ENCODE data around the gene TUBB. TPM values are rescaled to one million over a fixed set of nuclear protein-coding genes. Genes with fewer than 3 reads are reported as not detected.
"Not testable (repeated sequence)": the region's sequence is repeated elsewhere in the genome, so short reads cannot be mapped to it uniquely, and the experiment has no call there.

Gene TUBB
- total and polyA plus RNA-seq, 3 experiments from 2014 or later: 136 to 1,639 (median 1,610) TPM

DNA sequence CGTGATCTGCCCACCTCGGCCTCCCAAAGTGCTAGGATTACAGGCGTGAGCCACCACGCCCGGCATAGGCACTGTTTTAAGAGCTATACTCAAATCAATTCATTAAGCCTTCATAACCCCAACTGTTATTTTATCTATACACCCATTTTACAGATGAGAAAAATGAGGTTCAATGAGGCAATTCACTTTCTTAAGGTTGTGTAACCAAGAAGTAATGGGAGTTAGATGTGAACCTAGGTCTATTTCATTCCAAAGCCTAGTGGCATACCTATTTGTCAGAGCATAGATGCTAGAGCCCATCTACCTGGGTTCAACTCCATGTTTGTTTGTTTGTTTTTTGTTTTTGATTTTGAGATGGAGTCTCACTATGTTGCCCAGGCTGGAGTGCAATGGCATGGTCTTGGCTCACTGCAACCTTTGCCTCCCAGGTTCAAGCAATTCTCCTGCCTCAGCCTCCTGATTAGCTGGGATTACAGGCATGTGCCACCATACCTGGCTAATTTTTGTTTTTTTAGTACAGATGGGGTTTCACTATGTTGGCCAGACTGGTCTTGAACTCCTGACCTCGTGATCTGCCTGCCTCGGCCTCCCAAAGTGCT is 36.4 kb downstream of the TUBB start:
- CTCF ChIA-PET: interaction anchor here (1.6 kb wide), 1 partner anchor 10 kb away, joined by 3 read pairs; no protein-coding TSS in a partner anchor
- H3K4me3 Mint-ChIP-seq; H3K4me3 ChIP-seq (ENCODE audit: low read length); H3K27me3 Mint-ChIP-seq; H3K4me1 Mint-ChIP-seq; H3K9me3 ChIP-seq (ENCODE audit: low read length); H3K9me3 Mint-ChIP-seq; H3K4me1 ChIP-seq (ENCODE audit: insufficient read depth, low read length); DNase-seq; H3K36me3 ChIP-seq (ENCODE audit: insufficient read depth, low read length); H3K27ac ChIP-seq (ENCODE audit: low read depth, low read length); H3K27me3 ChIP-seq (ENCODE audit: insufficient read depth, low read length, poor library complexity, severe bottlenecking); H3K36me3 Mint-ChIP-seq; POLR2A ChIA-PET: not testable (repeated sequence)
- H3K27ac Mint-ChIP-seq: peak overlapping the region in 1 of 8 donors; percentile 72

- CTCF ChIA-PET: interaction anchor here (1.6 kb wide), 1 partner anchor 11 kb away, joined by 3 read pairs; no protein-coding TSS in a partner anchor
- H3K36me3 Mint-ChIP-seq: peaks cover 0 to 1% (median 0%) of the 10 kb centered on the region in 3 donors
- no peak overlapping the region for H3K4me3 Mint-ChIP-seq
- H3K27ac Mint-ChIP-seq: peak overlapping the region in 1 of 8 donors; percentile 66
- H3K36me3 ChIP-seq (ENCODE audit: insufficient read depth, low read length): no peaks in the 10 kb centered on the region
- H3K27me3 ChIP-seq (ENCODE audit: insufficient read depth, low read length, poor library complexity, severe bottlenecking): no peaks in the 10 kb centered on the region
- peaks cover 0 to 3% of the 10 kb centered on the region in 2 donors for H3K27me3 Mint-ChIP-seq
- H3K27ac ChIP-seq (ENCODE audit: low read depth, low read length): no peak overlapping the region
- H3K9me3 Mint-ChIP-seq: no peaks in the 10 kb centered on the region
- no peaks in the 10 kb centered on the region for H3K4me1 ChIP-seq (ENCODE audit: insufficient read depth, low read length)
- H3K4me3 ChIP-seq (ENCODE audit: low read length): no peak overlapping the region
- POLR2A ChIA-PET: no interaction called here
- no peaks in the 10 kb centered on the region for H3K9me3 ChIP-seq (ENCODE audit: low read length)
- DNase-seq: no peak
- peaks cover 3 to 6% (median 5%) of the 10 kb centered on the region in 3 donors for H3K4me1 Mint-ChIP-seq
Observed at GRCh38 chr6:30757261-30757904, 37.2 kb downstream of the TUBB start.

DNA sequence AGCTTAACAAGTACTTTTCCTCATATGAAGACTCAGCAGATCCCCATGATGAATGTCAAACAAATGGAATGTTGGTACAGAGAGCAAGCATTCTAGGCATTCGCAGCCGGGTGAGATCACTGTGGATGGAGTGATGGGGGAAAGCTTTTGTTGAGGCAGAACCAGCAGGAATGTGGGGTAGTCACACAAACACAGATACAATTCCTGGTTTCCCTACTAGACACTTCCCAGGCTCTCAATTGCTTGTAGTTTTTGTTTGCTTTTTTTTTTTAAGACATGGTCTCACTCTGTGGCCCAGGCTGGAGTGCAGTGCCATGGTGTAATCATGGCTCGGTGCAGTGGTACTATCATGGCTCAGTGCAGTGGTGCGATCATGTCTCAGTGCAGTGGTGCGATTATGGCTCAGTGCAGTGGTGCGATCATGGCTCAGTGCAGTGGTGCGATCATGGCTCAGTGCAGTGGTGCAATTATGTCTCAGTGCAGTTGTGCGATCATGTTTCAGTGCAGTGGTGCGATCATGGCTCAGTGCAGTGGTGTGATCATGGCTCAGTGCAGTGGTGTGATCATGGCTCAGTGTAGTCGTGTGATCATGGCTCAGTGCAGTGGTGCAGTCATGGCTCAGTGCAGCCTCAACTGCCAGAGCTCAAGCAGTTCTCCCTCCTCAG is 39.6 kb downstream of the TUBB start:
- Mint-ChIP-seq H3K27me3 (peaks cover 0 to 3% of the 10 kb centered on the region in 2 donors), H3K4me3 (no peak overlapping the region), H3K9me3 (peaks cover 0 to 2% (median 0%) of the 10 kb centered on the region in 5 donors), H3K27ac (no peak overlapping the region), H3K36me3 (peaks cover 0 to 1% (median 0%) of the 10 kb centered on the region in 3 donors), H3K4me1 (peaks cover 13 to 21% (median 19%) of the 10 kb centered on the region in 3 donors)
- H3K36me3 ChIP-seq (ENCODE audit: insufficient read depth, low read length): no peaks in the 10 kb centered on the region
- ChIA-PET CTCF (interaction anchor here (1.2 kb wide), 1 partner anchor 15 kb away, joined by 3 read pairs; the partner anchor contains the start of gene IER3), POLR2A (interaction anchor here (0.6 kb wide), 1 partner anchor 19 kb away, joined by 3 read pairs; no protein-coding TSS in a partner anchor)
- no peak overlapping the region for H3K4me3 ChIP-seq (ENCODE audit: low read length)
- H3K4me1 ChIP-seq (ENCODE audit: insufficient read depth, low read length): peaks cover 12% of the 10 kb centered on the region
- no peak overlapping the region for H3K27ac ChIP-seq (ENCODE audit: low read depth, low read length)
- no peak for DNase-seq
- no peaks in the 10 kb centered on the region for H3K9me3 ChIP-seq (ENCODE audit: low read length)
- H3K27me3 ChIP-seq (ENCODE audit: insufficient read depth, low read length, poor library complexity, severe bottlenecking): no peaks in the 10 kb centered on the region

DNA sequence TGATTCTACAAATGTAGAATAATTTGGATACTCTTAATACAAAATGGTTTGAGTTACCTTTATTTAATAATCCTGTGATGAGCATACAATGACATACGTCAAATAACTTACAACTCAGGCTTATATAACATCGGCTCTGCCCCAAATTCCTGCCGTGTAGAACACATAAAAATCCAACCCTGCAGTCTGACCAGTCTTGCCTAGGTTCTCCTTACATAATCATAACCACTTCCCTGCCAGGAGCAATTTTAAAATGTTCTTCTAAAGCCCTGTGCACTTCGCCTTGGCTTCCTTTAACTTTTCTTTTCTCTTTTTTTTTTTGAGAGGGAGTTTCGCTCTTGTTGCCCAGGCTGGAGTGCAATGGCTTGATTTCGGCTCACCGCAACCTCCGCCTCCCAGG is 40.4 kb downstream of the TUBB start:
- H3K27me3 Mint-ChIP-seq: peaks cover 0 to 3% of the 10 kb centered on the region in 2 donors
- POLR2A ChIA-PET: no interaction called here
- CTCF ChIA-PET: interaction anchor here (0.9 kb wide), 1 partner anchor 302 kb away, joined by 3 read pairs; no protein-coding TSS in a partner anchor
- no peak overlapping the region for H3K27ac ChIP-seq (ENCODE audit: low read depth, low read length)
- H3K36me3 Mint-ChIP-seq: peaks cover 0 to 1% (median 0%) of the 10 kb centered on the region in 3 donors
- no peaks in the 10 kb centered on the region for H3K9me3 ChIP-seq (ENCODE audit: low read length)
- DNase-seq: no peak
- no peaks in the 10 kb centered on the region for H3K36me3 ChIP-seq (ENCODE audit: insufficient read depth, low read length)
- no peak overlapping the region for H3K27ac Mint-ChIP-seq
- H3K27me3 ChIP-seq (ENCODE audit: insufficient read depth, low read length, poor library complexity, severe bottlenecking): no peaks in the 10 kb centered on the region
- H3K4me1 ChIP-seq (ENCODE audit: insufficient read depth, low read length): peaks cover 12% of the 10 kb centered on the region
- no peak overlapping the region for H3K4me3 ChIP-seq (ENCODE audit: low read length)
- peaks cover 13 to 21% (median 19%) of the 10 kb centered on the region in 3 donors for H3K4me1 Mint-ChIP-seq
- H3K4me3 Mint-ChIP-seq: no peak overlapping the region
- H3K9me3 Mint-ChIP-seq: peaks cover 0 to 2% (median 0%) of the 10 kb centered on the region in 5 donors

DNA sequence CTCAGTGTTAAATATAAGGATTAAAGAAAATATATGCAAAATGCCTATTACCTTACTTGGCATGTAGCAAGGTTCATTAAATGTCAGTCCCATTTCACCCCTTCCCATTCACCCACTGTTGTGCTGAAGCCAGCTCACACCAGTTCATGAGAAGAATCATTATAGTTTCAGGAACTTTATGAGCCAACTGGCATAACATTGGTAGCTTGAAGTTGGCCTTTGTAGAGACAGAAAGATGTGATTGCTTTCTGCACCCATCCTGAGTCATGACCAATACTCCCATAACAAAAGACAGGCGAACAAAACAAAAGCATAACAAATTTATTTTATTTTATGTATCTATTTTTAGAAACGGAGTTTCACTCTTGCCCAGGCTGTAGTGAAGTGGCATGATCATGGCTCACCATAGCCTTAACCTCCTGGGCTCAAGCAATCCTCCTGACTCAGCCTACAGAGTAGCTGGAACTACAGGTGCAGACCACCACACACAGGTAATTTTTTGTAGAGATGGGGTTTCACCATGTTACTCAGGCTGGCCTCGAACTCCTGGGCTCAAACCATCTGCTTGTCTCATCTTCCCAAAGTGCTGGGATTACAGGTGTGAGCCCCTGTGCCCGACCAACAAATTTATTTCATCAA is 41.8 kb downstream of the TUBB start:
- no peaks in the 10 kb centered on the region for H3K36me3 ChIP-seq (ENCODE audit: insufficient read depth, low read length)
- CTCF ChIA-PET: no interaction called here
- H3K27me3 ChIP-seq (ENCODE audit: insufficient read depth, low read length, poor library complexity, severe bottlenecking): no peaks in the 10 kb centered on the region
- POLR2A ChIA-PET: no interaction called here
- H3K4me3 ChIP-seq (ENCODE audit: low read length): no peak overlapping the region
- H3K9me3 ChIP-seq (ENCODE audit: low read length): no peaks in the 10 kb centered on the region
- Mint-ChIP-seq H3K9me3 (peaks cover 0 to 2% (median 0%) of the 10 kb centered on the region in 5 donors), H3K4me1 (peaks cover 18 to 29% (median 24%) of the 10 kb centered on the region in 3 donors), H3K4me3 (no peak overlapping the region), H3K27ac (no peak overlapping the region), H3K27me3 (peaks cover 0 to 3% of the 10 kb centered on the region in 2 donors), H3K36me3 (peaks cover 0 to 1% (median 0%) of the 10 kb centered on the region in 3 donors)
- H3K27ac ChIP-seq (ENCODE audit: low read depth, low read length): no peak overlapping the region
- H3K4me1 ChIP-seq (ENCODE audit: insufficient read depth, low read length): peaks cover 12% of the 10 kb centered on the region
- no peak for DNase-seq

GRCh38 chr6:30763155-30763617 is 43.0 kb downstream of the TUBB start:
- H3K27ac Mint-ChIP-seq: no peak overlapping the region
- peaks cover 24 to 35% (median 32%) of the 10 kb centered on the region in 3 donors for H3K4me1 Mint-ChIP-seq

DNA sequence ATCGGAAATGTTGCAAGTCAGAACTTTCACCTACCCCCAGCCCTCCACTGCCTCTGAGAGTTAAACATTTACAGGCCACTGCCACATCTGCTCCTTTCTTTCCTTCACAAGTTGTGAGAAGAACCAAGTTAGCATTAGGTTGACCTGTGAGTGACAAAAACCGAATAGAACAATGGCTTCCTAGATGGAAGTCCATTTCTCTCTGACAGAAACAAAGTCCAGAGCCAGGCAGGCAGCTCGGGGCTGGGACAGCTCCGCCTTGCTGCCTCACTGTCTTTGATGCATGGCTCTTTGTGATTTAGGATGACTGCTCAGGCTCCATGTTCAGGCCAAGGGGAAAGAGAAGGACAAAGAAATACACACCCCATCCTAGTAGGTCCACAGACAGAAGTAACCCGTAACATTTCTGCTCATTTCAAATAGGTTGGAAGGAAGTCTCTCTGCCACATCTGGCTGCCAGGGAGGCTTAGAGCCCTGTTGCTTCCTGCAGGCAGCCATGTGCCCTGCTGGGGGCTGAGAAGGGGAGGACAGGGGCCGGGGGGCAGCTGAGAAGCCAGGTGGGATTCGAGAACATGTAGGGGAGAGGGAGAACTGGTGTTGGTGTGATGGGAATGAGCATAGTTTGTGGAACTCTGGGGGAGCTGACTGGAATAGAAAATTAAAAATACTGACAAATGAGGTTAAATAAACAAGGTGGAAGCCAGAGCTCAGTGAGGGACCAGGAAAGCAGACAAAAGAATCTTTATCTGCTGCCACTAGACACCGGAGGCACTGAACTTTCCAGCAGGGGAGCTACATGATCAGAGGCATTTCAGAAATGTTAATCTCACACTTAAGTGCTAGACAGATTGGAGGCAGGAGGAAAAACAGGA is 43.7 kb downstream of the TUBB start:
- no peaks in the 10 kb centered on the region for H3K9me3 ChIP-seq (ENCODE audit: low read length)
- Mint-ChIP-seq H3K27ac (peak overlapping the region in 6 of 8 donors; percentile 9 to 81 (median 38)), H3K9me3 (peaks cover 0 to 2% (median 0%) of the 10 kb centered on the region in 5 donors), H3K36me3 (peaks cover 0 to 1% (median 0%) of the 10 kb centered on the region in 3 donors), H3K4me1 (peaks cover 31 to 42% (median 39%) of the 10 kb centered on the region in 3 donors), H3K4me3 (peak overlapping the region in 1 of 7 donors; percentile 44), H3K27me3 (peaks cover 0 to 3% of the 10 kb centered on the region in 2 donors)
- H3K4me3 ChIP-seq (ENCODE audit: low read length): no peak overlapping the region
- H3K4me1 ChIP-seq (ENCODE audit: insufficient read depth, low read length): peaks cover 31% of the 10 kb centered on the region
- H3K36me3 ChIP-seq (ENCODE audit: insufficient read depth, low read length): no peaks in the 10 kb centered on the region
- no peaks in the 10 kb centered on the region for H3K27me3 ChIP-seq (ENCODE audit: insufficient read depth, low read length, poor library complexity, severe bottlenecking)
- ChIA-PET CTCF (interaction anchor here (0.5 kb wide), 1 partner anchor 231 kb away, joined by 4 read pairs; no protein-coding TSS in a partner anchor), POLR2A (interaction anchor here (1.1 kb wide), 1 partner anchor 49 kb away, joined by 3 read pairs; no protein-coding TSS in a partner anchor)
- DNase-seq: no peak
- H3K27ac ChIP-seq (ENCODE audit: low read depth, low read length): no peak overlapping the region

More at GRCh38 chr6:30763155-30763617, 43.0 kb downstream of the TUBB start:
- no peak for DNase-seq
- H3K4me1 ChIP-seq (ENCODE audit: insufficient read depth, low read length): peaks cover 24% of the 10 kb centered on the region
- H3K9me3 ChIP-seq (ENCODE audit: low read length): no peaks in the 10 kb centered on the region
- no peak overlapping the region for H3K27ac ChIP-seq (ENCODE audit: low read depth, low read length)
- POLR2A ChIA-PET: interaction anchor here (0.7 kb wide), 1 partner anchor 363 kb away, joined by 5 read pairs; no protein-coding TSS in a partner anchor
- H3K36me3 ChIP-seq (ENCODE audit: insufficient read depth, low read length): no peaks in the 10 kb centered on the region
- Mint-ChIP-seq H3K9me3 (peaks cover 0 to 2% (median 0%) of the 10 kb centered on the region in 5 donors), H3K4me3 (no peak overlapping the region), H3K36me3 (peaks cover 0 to 1% (median 0%) of the 10 kb centered on the region in 3 donors), H3K27me3 (peaks cover 0 to 3% of the 10 kb centered on the region in 2 donors)
- CTCF ChIA-PET: no interaction called here
- H3K4me3 ChIP-seq (ENCODE audit: low read length): no peak overlapping the region
- H3K27me3 ChIP-seq (ENCODE audit: insufficient read depth, low read length, poor library complexity, severe bottlenecking): no peaks in the 10 kb centered on the region

All from CD8-positive, alpha-beta memory T cell (primary cell).